Activated CD4-positive, alpha-beta memory T cell treated with anti-CD3 and anti-CD28 coated beads, Interleukin-2, amount 10 ng/mL, durations not matched to agents 7 days and 5 days (primary cell): Measurements from ENCODE around the gene ADGRA1. TPM values are rescaled to one million over a fixed set of nuclear protein-coding genes. Genes with fewer than 3 reads are reported as not detected.

Source experiments
- CTCF ChIA-PET: fragments of 350-600 bp; sonication (Branson Sonifier 250); formaldehyde crosslinking; loops from one replicate; lab custom pipeline; 2021; ENCODE audit warnings: antibody characterized with exemption, inconsistent platforms; lab: Charles Lee
- POLR2A ChIA-PET: fragments of 350-600 bp; sonication (Branson Sonifier 250); formaldehyde crosslinking; loops from one replicate; lab custom pipeline; 2021; ENCODE audit warnings: antibody characterized with exemption; lab: Charles Lee
- DNase-seq: peaks from one replicate; pipeline ENCODE4 v3.0.0-alpha.2; 2020
- H3K27ac Mint-ChIP-seq: one replicate; pipeline ENCODE4 v1.8.0; 2021; ENCODE audit warnings: mild to moderate bottlenecking, mixed read lengths
- H3K27me3 Mint-ChIP-seq: one replicate; pipeline ENCODE4 v1.8.0; 2021; ENCODE audit warnings: mixed read lengths
- H3K36me3 Mint-ChIP-seq: one replicate; pipeline ENCODE4 v1.8.0; 2021; ENCODE audit warnings: low read depth, mixed read lengths
- H3K4me1 Mint-ChIP-seq: one replicate; pipeline ENCODE4 v1.8.0; 2021; ENCODE audit warnings: mixed read lengths
- H3K4me3 Mint-ChIP-seq: one replicate; pipeline ENCODE4 v1.8.0; 2021; ENCODE audit warnings: mild to moderate bottlenecking, mixed read lengths
- H3K9me3 Mint-ChIP-seq: one replicate; pipeline ENCODE4 v1.8.0; 2021; ENCODE audit warnings: mixed read lengths
- total RNA-seq, 2 experiments: library from RNA; stranded (reverse); gene quantifications; one replicate each; pipeline ENCODE4 v1.2.3, GENCODE V29; 2021

Gene ADGRA1
- total RNA-seq, 2 experiments from 2014 or later: not detected

- Mint-ChIP-seq H3K36me3 (no peaks in the 10 kb centered on the region), H3K27ac (no peak overlapping the region), H3K4me3 (no peak overlapping the region), H3K9me3 (no peaks in the 10 kb centered on the region), H3K27me3 (no peaks in the 10 kb centered on the region), H3K4me1 (peaks cover 14% of the 10 kb centered on the region)
- CTCF ChIA-PET: no interaction called here
- DNase-seq: no peak
- POLR2A ChIA-PET: no interaction called here
These were observed 27.3 kb upstream of the ADGRA1 start for GRCh38 chr10:133060466-133060865.

GRCh38 chr10:133060881-133061280 is 26.8 kb upstream of the ADGRA1 start:
- Mint-ChIP-seq H3K9me3 (no peaks in the 10 kb centered on the region), H3K27ac (no peak overlapping the region), H3K27me3 (no peaks in the 10 kb centered on the region), H3K36me3 (no peaks in the 10 kb centered on the region), H3K4me3 (no peak overlapping the region), H3K4me1 (peaks cover 14% of the 10 kb centered on the region)
- ChIA-PET POLR2A (no interaction called here), CTCF (no interaction called here)
- no peak for DNase-seq

GRCh38 chr10:133061296-133062038 is 26.3 kb upstream of the ADGRA1 start:
- POLR2A ChIA-PET: no interaction called here
- DNase-seq: no peak

GRCh38 chr10:133062085-133062484 is 25.6 kb upstream of the ADGRA1 start:
- no peak for DNase-seq

More at GRCh38 chr10:133061296-133062038, 26.3 kb upstream of the ADGRA1 start:
- H3K4me3 Mint-ChIP-seq: no peak overlapping the region
- CTCF ChIA-PET: no interaction called here
- no peak overlapping the region for H3K27ac Mint-ChIP-seq
- no peaks in the 10 kb centered on the region for H3K27me3 Mint-ChIP-seq
- H3K4me1 Mint-ChIP-seq: peaks cover 14% of the 10 kb centered on the region
- no peaks in the 10 kb centered on the region for H3K9me3 Mint-ChIP-seq
- no peaks in the 10 kb centered on the region for H3K36me3 Mint-ChIP-seq

GRCh38 chr10:133062635-133063034 is 25.1 kb upstream of the ADGRA1 start:
- H3K4me1 Mint-ChIP-seq: peaks cover 12% of the 10 kb centered on the region

More at GRCh38 chr10:133062085-133062484, 25.6 kb upstream of the ADGRA1 start:
- Mint-ChIP-seq H3K9me3 (no peaks in the 10 kb centered on the region), H3K27me3 (no peaks in the 10 kb centered on the region), H3K4me3 (no peak overlapping the region), H3K27ac (no peak overlapping the region), H3K4me1 (peaks cover 14% of the 10 kb centered on the region), H3K36me3 (no peaks in the 10 kb centered on the region)
- CTCF ChIA-PET: no interaction called here
- POLR2A ChIA-PET: no interaction called here

GRCh38 chr10:133067149-133068105 is 20.3 kb upstream of the ADGRA1 start:
- DNase-seq: no peak
- POLR2A ChIA-PET: no interaction called here
- Mint-ChIP-seq H3K27me3 (no peaks in the 10 kb centered on the region), H3K27ac (no peak overlapping the region), H3K4me1 (no peaks in the 10 kb centered on the region), H3K4me3 (no peak overlapping the region), H3K9me3 (no peaks in the 10 kb centered on the region), H3K36me3 (no peaks in the 10 kb centered on the region)
- CTCF ChIA-PET: no interaction called here

More at GRCh38 chr10:133062635-133063034, 25.1 kb upstream of the ADGRA1 start:
- Mint-ChIP-seq H3K27me3 (no peaks in the 10 kb centered on the region), H3K27ac (no peak overlapping the region), H3K36me3 (no peaks in the 10 kb centered on the region), H3K4me3 (no peak overlapping the region), H3K9me3 (no peaks in the 10 kb centered on the region)
- POLR2A ChIA-PET: no interaction called here
- no peak for DNase-seq
- CTCF ChIA-PET: no interaction called here

- H3K27me3 Mint-ChIP-seq: no peaks in the 10 kb centered on the region
- H3K9me3 Mint-ChIP-seq: no peaks in the 10 kb centered on the region
- DNase-seq: no peak
- POLR2A ChIA-PET: no interaction called here
- H3K4me1 Mint-ChIP-seq: no peaks in the 10 kb centered on the region
- H3K4me3 Mint-ChIP-seq: no peak overlapping the region
- no peak overlapping the region for H3K27ac Mint-ChIP-seq
- CTCF ChIA-PET: no interaction called here
- H3K36me3 Mint-ChIP-seq: no peaks in the 10 kb centered on the region
These were observed 19.4 kb upstream of the ADGRA1 start for GRCh38 chr10:133068111-133069032.

- H3K27me3 Mint-ChIP-seq: no peaks in the 10 kb centered on the region
- no peaks in the 10 kb centered on the region for H3K36me3 Mint-ChIP-seq
- no peak overlapping the region for H3K27ac Mint-ChIP-seq
- no peaks in the 10 kb centered on the region for H3K9me3 Mint-ChIP-seq
- CTCF ChIA-PET: no interaction called here
- POLR2A ChIA-PET: no interaction called here
- no peak overlapping the region for H3K4me3 Mint-ChIP-seq
- H3K4me1 Mint-ChIP-seq: no peaks in the 10 kb centered on the region
- no peak for DNase-seq
These were observed 18.6 kb upstream of the ADGRA1 start for GRCh38 chr10:133069033-133069525.

- Mint-ChIP-seq H3K27me3 (no peaks in the 10 kb centered on the region), H3K4me3 (no peak overlapping the region), H3K27ac (no peak overlapping the region), H3K36me3 (no peaks in the 10 kb centered on the region), H3K9me3 (no peaks in the 10 kb centered on the region), H3K4me1 (no peaks in the 10 kb centered on the region)
- ChIA-PET CTCF (no interaction called here), POLR2A (no interaction called here)
- DNase-seq: no peak
These were observed 17.3 kb upstream of the ADGRA1 start for GRCh38 chr10:133070405-133070804.

- ChIA-PET POLR2A (no interaction called here), CTCF (no interaction called here)
- Mint-ChIP-seq H3K27ac (no peak overlapping the region), H3K4me1 (no peaks in the 10 kb centered on the region), H3K36me3 (no peaks in the 10 kb centered on the region), H3K27me3 (no peaks in the 10 kb centered on the region), H3K9me3 (no peaks in the 10 kb centered on the region), H3K4me3 (no peak overlapping the region)
- no peak for DNase-seq
These were observed 16.9 kb upstream of the ADGRA1 start for GRCh38 chr10:133070810-133071209.

- no peaks in the 10 kb centered on the region for H3K9me3 Mint-ChIP-seq
- CTCF ChIA-PET: no interaction called here
- POLR2A ChIA-PET: no interaction called here
- no peak overlapping the region for H3K27ac Mint-ChIP-seq
- DNase-seq: no peak
- no peaks in the 10 kb centered on the region for H3K36me3 Mint-ChIP-seq
- no peaks in the 10 kb centered on the region for H3K4me1 Mint-ChIP-seq
- no peaks in the 10 kb centered on the region for H3K27me3 Mint-ChIP-seq
- H3K4me3 Mint-ChIP-seq: no peak overlapping the region
These were observed 16.0 kb upstream of the ADGRA1 start for GRCh38 chr10:133071733-133072132.

GRCh38 chr10:133072196-133072595 is 15.5 kb upstream of the ADGRA1 start:
- Mint-ChIP-seq H3K36me3 (no peaks in the 10 kb centered on the region), H3K27me3 (no peaks in the 10 kb centered on the region), H3K4me3 (no peak overlapping the region), H3K4me1 (no peaks in the 10 kb centered on the region), H3K9me3 (no peaks in the 10 kb centered on the region), H3K27ac (no peak overlapping the region)
- DNase-seq: no peak
- ChIA-PET CTCF (no interaction called here), POLR2A (no interaction called here)
